HUDEP-2 (cell line): Measurements from ENCODE around the gene ZNF175.

Experiments used
- DNase-seq, 76 experiments: peaks; one replicate each; lab custom pipeline; 2025; ENCODE audit not compliant: unreplicated experiment in 76 of 76; lab: John Stamatoyannopoulos, UW

Gene ZNF175

DNA sequence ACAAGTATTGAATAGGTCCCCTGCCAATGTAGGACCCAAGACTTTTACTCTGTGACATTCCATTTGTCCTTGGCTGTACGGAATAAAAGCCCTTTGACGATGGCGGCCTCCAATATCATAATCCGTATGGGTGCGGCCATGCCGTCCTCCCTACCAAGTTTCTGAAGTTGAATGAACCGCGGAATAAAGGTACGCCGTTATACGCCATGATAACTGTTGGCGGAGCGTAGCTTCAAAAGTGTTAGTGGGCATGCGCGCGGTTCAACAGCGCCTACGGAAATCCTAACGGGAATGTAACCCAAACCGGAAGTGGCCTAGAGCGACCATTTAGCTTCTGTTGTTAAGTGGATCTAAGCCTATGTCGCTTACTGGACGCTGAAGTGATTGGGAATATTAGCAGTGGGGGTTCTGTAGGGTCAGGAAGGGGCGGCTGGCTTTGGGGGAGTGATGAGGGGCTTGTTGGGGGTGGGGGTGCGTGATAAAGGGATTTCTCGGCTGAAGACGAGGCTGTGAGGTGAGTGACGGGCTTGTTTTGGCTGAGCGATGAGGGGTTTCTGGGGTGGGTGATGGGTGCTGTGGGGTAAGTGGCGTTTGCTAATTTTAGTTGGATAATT is at the start of gene ZNF175:
Gene ZNF175, plus strand, starts transcription at position 322 of the 614 bp plus-strand sequence. CDS start 2,047 bp downstream, outside the sequence.
- peak in 75 of 76 experiments; percentile 72 to 99 (median 96) for DNase-seq

DNA sequence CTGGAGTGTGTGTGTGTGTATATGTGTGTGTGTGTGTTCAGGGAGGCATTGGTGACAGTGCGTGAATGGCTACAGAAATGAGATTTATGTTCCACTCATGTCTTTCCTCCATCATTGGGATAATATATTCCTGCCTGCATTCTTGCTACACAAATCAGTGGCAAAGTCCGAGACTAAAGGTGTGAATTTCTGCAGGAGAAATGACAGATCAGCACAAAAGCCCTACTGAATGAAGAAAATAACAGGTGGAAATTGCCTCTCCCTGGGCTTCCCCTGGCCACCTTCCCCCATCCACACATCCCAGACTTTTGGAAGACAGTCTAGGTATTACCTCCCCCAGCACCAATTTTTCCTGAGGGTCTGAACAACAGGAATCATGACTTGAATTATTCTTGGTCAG is 49.7 kb upstream of the ZNF175 start:
- no peak for DNase-seq

DNA sequence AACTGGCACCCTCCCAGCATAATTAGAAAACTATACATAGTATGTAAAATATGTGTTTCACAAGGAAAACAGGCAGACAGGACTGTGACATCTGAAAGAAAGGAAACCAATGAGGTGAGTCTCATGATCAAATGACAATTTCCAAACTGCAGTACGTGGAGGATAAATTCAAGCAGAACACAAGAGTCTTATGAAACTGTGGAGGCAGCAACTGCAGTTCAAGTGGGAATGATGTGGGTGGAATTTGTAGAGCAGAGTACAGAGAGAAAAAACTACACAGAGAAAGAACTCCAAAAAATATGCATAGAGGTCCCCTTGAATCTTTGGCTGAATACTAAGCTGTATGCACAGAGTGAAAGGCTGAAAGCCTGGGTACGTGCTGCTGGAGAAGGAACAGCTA is 49.3 kb upstream of the ZNF175 start:
- DNase-seq, result no peak

DNA sequence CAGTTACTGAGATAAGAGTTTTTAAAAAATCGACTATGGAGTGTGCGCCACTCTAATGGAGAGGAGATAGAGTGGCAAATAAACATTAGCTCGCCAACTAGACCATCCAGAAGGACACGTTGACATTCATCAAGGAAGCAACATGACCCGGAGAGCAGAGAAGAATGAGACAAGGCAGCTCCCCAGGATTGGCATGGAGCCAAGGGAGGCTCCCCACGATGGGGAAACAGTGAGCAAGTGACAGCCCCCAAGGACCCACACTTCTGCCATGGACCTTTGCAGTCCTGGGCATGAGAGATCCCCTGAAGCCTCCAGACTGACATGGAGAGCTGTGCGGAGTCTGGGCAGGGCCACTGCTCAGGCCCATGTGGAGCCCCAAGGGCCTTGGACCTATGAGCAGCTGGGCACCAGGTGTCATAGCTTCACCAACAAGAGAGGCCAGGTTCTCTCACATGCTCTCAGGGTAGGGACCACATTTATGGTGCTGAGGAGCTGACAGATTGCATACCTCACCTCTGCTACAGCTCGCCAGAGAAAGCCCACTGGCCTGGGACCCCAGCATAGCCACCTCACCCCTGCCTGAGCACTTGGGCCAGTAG is 46.3 kb upstream of the ZNF175 start:
- DNase-seq, result peak in 6 of 76 experiments; percentile 16 to 39 (median 18)

DNA sequence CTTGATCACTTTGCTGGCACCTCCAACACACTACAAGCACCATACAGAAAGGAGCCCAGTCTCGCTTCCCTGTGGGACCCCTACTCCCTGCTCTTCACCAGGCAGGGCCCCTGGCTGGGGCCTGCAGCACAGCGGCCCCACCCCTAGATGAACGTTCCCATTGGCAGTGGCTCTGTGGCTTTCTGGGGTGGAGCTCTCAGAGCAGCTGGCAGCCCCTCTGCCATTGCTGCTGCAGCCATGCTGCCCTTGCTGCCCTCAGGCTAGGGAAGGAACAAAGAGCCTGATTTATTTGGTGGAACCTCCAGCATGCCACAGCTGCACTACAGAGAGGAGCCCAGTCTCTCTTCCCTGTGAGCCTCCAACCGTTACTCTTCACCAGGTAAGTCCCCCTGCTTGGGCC is 45.4 kb upstream of the ZNF175 start:
- DNase-seq, result peak in 15 of 76 experiments; percentile 10 to 52 (median 29)

DNA sequence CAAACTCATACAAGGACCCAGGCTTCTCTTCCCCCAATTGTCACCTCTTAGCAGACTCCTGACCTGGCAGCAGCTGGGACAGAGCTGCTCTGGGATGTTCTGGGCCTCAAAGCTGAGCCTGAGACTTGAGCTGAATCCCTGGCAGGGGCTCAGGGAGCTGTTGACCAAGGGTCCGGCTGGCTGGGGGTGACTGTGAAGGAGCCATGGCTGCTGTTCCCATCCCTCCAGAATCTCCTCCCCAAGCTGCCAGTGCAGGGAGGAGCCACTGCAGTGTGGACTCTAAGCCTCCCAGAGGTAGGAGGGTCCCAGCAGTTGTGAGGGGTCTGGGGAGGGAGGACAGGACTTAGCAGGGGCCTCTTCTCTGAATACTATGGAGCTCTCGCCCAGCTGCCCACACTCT is 41.8 kb upstream of the ZNF175 start:
- no peak for DNase-seq

DNA sequence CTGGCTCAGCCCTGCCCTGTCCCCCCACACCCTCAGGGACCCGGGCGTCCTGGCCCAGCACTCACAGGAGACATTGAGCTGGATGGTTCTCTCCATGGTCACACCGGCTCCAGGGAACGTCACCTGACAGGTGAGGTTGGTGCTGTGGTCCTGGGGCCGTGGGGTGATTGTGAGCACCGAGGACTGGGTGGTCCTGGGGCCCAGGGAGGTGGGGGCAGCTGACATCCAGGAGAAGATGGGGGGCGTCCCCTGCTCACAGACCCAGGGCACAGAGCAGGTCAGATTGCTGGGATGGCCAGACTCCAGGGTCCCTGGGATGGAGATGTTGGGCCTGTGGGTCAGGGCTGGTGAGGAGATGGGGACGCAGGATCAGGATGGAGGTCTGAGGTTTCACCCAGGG is 40.5 kb upstream of the ZNF175 start:
- no peak for DNase-seq

DNA sequence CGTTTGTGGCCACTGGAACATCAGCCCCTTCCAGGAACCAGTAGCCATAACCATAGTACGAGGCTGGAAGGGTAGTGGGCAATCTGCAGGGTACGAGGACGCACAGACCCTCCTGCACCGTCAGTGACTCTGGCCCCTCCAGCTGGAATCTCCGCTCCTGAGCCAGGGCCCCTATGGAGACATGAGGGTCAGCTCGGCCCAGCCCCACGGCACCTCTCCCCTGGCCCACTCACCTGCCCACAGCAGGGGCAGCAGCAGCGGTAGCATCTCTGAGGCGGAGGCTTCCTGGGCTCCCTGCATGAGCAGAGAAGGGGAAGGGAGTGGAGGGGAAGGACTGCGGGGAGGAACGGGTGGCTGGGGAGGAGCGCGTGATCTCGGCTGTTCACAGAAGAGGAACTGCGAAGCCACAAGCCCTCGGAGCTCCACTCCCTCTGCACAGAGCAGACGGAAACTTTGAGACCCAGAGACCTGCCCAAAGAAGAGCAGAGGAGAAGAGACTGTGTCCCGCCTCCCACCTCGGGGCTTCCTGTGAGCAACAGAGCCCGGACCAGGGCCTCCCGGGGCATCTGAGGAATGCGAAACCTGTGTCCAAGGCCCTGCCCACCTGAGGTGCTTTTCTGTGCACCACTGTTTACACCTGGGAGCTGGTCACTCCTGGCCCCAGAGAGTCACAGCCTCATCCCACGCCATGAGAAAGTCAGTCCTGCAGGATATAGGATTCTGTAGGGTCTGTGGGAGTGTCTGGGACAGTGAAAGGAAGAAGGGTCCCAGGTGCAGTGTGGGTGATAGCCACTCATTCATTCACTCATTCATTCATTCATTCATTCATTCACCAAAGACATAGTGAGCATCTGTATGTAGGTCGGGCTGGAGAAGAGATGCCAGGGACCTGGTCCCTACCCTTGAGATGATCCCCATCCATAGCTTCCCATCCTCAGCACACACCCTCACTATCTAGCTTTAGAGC is 39.5 kb upstream of the ZNF175 start, which contains the start of gene SIGLEC6:
Gene SIGLEC6, minus strand, starts transcription at position 322 of the 967 bp plus-strand sequence. Its CDS starts 22 bp downstream, at position 300.
- DNase-seq, result peak in 67 of 76 experiments; percentile 9 to 85 (median 70)

DNA sequence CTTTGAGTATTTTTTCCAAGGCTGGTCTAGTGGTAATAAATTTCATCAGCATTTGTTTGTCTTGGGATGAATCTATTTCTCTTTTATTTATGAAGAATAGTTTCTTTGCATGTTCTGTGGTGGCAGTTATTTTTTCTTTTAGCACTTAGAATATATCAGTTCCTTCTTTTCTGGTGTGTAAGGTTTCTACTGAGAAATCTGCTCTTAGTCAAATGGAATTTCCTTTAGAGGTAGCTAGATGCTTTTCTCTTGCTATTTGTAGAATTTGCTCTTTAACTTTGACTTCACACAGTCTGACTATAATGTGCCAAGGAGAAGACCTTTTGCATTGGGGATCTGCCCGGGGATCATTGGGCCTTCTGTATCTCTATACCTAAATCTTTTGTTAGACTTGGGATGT is 35.5 kb upstream of the ZNF175 start:
- DNase-seq, result no peak

DNA sequence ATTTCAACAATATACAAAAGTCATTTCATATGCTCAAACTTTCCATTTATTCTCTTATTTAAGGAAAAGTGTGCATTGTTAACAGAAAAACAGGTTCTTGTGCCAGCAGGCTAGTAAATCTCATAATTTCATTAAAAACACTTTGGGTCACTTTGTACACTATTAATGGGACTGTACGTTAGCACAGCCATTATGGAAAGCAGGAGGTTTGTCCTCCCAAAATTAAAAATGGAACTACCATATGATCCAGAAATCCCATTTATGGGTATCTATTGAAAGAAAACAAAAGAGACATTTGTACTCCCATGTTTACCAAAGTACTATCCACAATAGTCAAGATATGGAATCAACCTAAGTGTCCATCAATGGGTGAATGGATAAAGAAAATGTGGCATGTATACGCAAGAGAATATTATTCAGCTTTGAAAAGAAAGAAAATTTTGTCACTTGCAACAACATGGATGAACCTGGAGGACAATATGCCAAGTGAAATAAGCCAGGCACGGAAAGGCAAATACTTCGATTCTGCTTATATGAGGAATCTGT is 31.2 kb upstream of the ZNF175 start:
- DNase-seq, result no peak

DNA sequence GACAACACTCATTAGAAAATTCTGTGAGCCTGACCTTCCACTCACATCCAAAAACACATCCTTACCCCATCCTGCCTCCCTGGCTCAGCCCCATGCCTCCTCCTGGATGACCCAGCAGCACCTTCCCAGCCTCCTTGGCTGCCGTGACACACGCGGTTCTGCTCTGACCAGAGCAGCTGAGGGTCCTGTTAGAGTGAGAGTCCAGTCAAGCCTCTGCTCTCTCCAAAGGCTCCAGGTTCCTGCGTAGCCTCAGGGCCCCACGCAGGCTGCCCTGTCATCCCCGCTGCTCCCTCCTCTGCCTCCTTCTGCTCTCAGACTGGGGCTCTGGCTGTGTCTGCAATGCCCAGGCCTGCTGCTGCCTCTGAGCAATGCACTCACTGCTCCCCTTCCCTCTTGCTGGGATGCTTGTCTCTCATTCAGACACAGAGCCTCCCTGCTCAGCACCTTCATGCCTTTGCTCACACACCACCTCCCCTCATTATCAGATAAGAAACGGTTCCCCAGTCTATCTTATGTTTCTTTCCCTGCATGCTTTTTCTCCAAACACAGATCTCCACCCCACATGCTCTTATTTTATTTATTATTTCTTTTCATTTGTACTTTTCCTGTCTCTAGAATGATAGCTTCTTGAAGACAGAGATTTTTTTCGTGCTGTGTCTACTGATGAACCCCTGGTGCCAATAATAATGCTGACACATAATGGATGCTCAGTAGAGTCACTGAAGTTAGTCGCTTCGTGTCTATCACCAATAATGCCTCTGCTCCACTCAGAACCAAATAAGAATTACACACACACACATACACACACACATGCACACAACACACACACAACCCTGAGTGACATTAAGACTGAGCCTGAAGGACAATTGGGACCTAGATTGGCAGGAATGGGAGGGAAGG is 29.4 kb upstream of the ZNF175 start:
- DNase-seq, result peak in 16 of 76 experiments; percentile 13 to 55 (median 32)

DNA sequence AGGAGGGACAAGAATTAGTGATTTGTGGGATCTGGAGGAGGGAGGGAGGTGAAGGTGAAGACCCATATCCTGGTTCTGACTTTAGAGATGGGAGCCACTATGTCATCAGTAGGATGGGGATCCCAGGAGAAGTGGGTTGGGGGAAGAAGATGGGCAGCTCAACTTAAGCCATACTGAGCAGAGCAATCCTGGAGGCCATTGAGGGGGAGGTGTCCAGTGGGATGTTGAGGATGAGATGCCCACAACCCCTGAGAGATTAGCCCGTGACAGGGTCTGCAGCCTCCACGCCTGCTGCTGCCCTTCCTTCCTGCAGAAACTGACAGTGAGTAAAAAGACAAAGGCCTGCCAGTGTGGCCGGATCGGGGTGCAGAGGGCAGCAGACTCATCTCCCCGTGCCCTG is 28.4 kb upstream of the ZNF175 start:
- no peak for DNase-seq

DNA sequence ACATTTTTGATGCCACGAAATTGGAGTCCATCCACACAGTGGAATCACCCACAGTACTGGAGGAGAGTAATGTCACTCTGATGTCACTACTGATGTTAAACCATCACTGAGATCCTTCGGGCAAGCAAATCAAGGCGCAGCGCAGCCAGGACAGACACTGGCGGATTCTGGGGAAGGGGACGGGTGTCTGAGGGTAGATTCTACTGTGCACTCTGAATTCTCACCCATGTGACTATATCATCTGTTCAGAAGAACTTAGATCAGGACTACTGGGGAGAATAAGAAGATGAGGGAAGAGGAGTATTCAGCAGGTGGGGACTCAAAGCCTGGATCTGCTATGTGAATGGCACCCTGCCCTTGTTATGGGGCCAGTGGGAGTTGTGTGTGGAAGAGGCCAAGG is 27.0 kb upstream of the ZNF175 start:
- no peak for DNase-seq

DNA sequence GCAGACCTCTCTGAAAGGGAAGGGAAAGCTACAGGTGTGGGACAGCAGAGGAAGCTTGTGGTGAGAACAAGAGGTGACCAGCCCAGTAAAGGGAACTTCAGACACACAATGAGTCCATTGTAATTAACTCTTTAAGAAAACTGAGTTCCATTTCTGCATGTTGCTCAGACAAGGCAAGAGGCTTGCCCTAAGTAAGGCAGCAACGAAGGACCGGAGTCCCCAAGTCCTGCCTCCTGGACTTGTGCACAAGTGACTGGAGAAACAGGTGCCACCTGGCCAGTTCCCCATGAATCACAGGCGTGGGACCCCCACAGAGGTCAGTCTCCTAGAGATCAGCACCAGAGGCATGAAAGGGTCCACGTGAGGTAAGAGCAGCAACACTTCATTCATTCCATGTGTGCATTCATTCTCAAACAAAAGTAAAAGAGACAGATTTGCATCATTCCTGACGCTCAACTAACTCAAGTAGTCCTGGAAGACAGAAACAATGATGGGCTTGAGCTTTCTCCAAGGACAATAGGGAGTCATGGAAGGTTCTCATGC is 24.9 kb upstream of the ZNF175 start:
- peak in 13 of 76 experiments; percentile 32 to 81 (median 53) for DNase-seq

DNA sequence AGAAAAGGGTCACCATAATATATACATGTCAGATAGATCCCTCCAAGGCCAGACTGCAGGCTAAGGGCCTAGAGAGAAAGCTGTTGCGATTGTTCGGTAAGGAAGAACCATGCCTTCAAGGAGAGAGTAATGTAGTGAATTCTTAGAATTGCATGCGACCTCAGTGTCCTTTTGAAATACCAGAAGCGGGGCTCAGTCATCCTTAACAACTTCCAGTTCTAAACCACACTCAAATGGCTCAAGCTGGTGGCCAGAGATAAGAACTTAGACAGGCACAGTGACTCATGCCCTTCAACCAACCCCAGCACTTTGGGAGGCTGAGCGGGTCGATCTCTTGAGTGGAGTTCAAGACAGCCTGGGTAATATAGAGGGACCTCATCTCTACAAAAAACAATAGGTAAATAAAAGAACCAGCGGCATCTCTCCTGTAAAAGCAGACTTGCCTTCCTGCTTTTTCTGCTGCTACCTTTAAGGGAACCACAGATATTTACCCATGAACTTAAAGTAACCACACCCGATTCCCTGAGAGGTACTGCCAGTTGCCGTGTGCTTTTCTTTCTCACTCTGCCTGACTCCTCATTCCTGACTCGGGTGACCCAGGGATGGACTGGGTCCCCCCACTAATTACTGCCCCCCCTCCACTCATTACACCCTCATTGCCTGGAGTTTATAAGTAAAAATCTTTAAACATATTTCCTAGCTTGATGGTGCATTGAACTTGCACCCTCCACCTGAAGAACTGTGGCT is 24.3 kb upstream of the ZNF175 start:
- peak in 74 of 76 experiments; percentile 69 to 100 (median 96) for DNase-seq

DNA sequence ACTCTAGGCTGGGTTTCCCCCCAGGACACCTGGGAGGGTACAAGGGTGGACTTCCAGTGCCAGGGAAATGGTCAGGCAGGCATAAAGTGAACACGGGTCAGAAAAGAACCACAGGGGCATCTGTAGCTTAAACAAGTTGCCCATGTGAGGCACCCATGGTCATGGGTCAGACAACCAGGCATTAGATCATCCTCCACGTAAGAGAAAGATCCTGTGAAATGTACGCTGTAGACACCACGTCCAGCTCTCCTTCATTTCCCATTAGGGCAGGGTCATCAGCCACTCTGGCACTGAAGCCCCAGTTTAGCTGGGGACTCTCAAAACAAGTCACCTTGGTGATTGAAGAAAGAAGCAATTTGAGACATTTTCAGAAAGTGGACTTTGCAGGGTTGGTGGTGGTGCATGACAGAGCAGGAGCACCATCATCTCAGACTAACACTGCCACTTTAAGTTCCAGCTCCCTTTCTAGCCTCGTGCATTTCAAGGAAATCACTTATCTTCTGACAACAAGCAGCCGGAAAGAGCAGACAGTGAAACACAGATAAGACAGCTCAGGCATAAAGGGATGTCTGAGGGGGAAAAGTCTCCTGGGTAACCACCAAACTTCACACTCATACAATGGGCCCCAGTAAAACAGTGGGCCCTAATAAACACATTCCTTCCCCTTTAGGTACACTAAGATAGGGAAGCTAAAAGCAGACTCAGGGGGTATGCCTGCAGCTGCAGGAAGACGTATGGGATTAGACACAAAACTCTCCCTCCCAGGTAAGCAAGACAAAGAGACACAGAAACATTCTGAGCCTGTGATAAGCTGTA is 23.5 kb upstream of the ZNF175 start:
- DNase-seq, result peak in 73 of 76 experiments; percentile 34 to 98 (median 87)

DNA sequence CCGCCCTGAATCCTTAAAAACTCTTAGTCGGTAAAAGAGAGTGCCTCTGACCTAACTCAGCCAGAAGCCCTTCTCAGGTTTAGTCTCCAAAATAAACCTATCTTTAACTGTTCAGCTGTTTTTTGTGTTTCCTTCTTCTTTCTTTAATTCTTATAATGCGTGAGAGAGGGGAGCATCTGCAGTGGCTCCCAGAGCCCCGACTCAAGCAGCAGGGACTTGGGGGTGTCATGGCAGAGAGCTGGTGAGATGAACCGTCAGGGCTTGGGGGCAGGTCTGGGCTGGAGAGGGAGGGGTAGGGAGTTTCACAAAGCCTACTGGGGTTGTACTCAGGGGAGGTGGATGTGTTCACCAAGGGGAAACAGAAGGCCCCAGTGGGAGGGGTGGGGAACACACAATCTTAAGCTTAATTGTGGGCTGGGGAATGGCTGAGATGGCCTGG is 22.9 kb upstream of the ZNF175 start:
- peak in 56 of 76 experiments; percentile 26 to 77 (median 58) for DNase-seq

DNA sequence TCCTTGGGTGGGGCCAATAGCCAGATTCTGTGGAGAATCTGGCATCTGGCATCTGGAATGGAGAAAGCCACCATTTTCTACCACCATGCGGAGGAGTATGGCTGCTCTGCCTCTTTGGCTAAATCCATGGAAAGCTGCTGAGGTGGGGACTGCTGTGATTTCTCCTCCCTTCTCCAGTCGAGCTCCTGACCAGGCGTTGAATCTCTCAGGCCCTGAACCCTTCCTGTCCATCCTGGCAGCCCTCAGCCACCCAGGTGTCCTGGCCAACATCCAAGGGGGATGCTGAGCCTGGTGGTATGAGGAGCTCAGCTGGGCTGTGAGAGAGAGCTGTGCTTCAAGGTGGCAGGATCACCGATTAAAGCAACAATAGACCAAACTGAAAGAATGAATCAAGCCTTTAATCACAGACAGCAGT is 22.2 kb upstream of the ZNF175 start:
- DNase-seq, result peak in 2 of 76 experiments; percentile 21 to 72
